Right lobe of liver (tissue), 6 donors: ENCODE results near the gene IFIH1. TPM values are rescaled to one million over a fixed set of nuclear protein-coding genes. Genes with fewer than 3 reads are reported as not detected.

Source experiments
- ATAC-seq, 4 donors: fragments of 200-7000 bp; cut with Tn5 transposase; one replicate each; pipeline ENCODE4 v1.9.1; 2020; ENCODE audit warnings: mild to moderate bottlenecking in 4 of 4, moderate library complexity in 4 of 4
- DNase-seq, 3 donors: peaks; one replicate each; pipeline ENCODE4 v3.0.0-alpha.2; 2020
- H3K27ac ChIP-seq, 3 donors: fragments of 200-600 bp; one replicate each; pipeline ENCODE4 v1.8.0; 2022
- H3K27me3 ChIP-seq, 2 donors: fragments of 200-600 bp; one replicate each; pipeline ENCODE4 v1.8.0; 2022
- H3K36me3 ChIP-seq, 4 donors: fragments of 200-600 bp; sonication (generic) in 1 of 4; one replicate each; pipeline versions ENCODE4 v1.5.1 to v1.8.0; 2017 to 2022; ENCODE audit warnings: control low read depth in 1 of 4
- H3K4me1 ChIP-seq, 4 donors: fragments of 200-600 bp; sonication (generic) in 1 of 4; one replicate each; pipeline versions ENCODE4 v1.5.1 to v1.8.0; 2017 to 2022; ENCODE audit warnings: control low read depth in 1 of 4
- H3K4me3 ChIP-seq, 3 donors: fragments of 200-600 bp; one replicate each; pipeline ENCODE4 v1.8.0; 2022
- H3K9me3 ChIP-seq, 4 donors: fragments of 200-600 bp; sonication (generic) in 1 of 4; one replicate each; pipeline versions ENCODE4 v1.5.1 to v1.8.0; 2017 to 2022; ENCODE audit warnings: control low read depth in 1 of 4
- POLR2A ChIP-seq: fragments of 450-650 bp; IDR thresholded peaks from one replicate; pipeline ENCODE4 v1.6.1; 2017; ENCODE audit warnings: antibody characterized with exemption, mild to moderate bottlenecking
- WGBS: methylation state at CpG from one replicate; pipeline ENCODE4 v1.1.6; 2018; ENCODE audit warnings: low coverage, low lambda C conversion rate; ENCODE audit not compliant: insufficient coverage; ENCODE audit errors: missing lambda C conversion rate; 5-methylcytosine and 5-hydroxymethylcytosine counted together
- intact Hi-C, 2 donors: fragments of 100-400 bp; cut with DNase I; formaldehyde crosslinking; loops; one replicate each; pipeline versions ENCODE4 v1.11.2 to v1.14.1; 2022
- total RNA-seq, 6 experiments: library from RNA; depleted of rRNA in 2 of 6; stranded (reverse); fragments of >200 nt in 2 of 6; fragmentation: NEBNext Ultra II Directional in 3 of 6; extraction: Animal tissue kit (Norgen Biotek cat#: 25700) in 3 of 6; gene quantifications; one replicate each; pipeline versions ENCODE4 v1.1.0 to v1.2.4, GENCODE V29; 2016 to 2023
- TF ChIP-seq, protein P1 (sequence below), 4 donors: fragments of 200-600 bp in 3 of 4; fragments of 450-650 bp in 1 of 4; IDR thresholded peaks; one replicate each; pipeline versions ENCODE4 v1.5.1 to v1.8.0; 2016 to 2022; ENCODE audit warnings: antibody characterized with exemption in 4 of 4, mild to moderate bottlenecking in 2 of 4
- donor health status: DM: no; HTN: yes; CAD: no.
- donor health status: DM: no; HTN: no; CAD: no.
- donor health status: DM: no; HTN: no; CAD: no.
- donor health status: DM: no; HTN: yes; CAD: no.
- donor health status: DM: no; HTN: yes; CAD: no.

The IFIH1 gene
- total RNA-seq, 6 experiments from 2014 or later = 8.8 to 15.6 (median 11.9) TPM

DNA sequence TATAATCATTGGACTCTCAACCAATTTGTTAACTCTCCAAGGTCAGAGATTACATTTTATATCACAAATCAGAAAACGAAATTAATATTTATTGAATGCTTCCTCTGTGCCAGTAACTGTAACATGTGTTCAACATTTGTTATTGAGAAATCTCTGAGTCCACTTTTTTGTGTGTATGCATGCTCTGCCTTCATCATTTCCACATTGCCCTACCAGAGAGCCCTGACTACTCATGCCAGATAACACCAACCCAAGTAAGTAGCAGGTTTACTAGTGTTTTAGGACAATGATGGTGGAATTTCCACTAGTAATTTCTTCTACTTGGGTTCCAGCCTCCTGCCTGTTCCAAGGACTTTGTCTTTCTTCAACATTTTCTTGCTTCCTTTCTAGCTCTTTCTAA is 61.1 kb downstream of the IFIH1 start:
- DNase-seq (no peak), ATAC-seq (no peak)
- H3K4me1 ChIP-seq = no peaks in the 10 kb centered on the region
- WGBS = 13% methylated on average over 1 of the region's 1 CpG
- H3K36me3 ChIP-seq = no peaks in the 10 kb centered on the region
- no peak overlapping the region for H3K27ac ChIP-seq
- no peak for TF ChIP-seq POLR2A
- TF ChIP-seq, protein P1, sequence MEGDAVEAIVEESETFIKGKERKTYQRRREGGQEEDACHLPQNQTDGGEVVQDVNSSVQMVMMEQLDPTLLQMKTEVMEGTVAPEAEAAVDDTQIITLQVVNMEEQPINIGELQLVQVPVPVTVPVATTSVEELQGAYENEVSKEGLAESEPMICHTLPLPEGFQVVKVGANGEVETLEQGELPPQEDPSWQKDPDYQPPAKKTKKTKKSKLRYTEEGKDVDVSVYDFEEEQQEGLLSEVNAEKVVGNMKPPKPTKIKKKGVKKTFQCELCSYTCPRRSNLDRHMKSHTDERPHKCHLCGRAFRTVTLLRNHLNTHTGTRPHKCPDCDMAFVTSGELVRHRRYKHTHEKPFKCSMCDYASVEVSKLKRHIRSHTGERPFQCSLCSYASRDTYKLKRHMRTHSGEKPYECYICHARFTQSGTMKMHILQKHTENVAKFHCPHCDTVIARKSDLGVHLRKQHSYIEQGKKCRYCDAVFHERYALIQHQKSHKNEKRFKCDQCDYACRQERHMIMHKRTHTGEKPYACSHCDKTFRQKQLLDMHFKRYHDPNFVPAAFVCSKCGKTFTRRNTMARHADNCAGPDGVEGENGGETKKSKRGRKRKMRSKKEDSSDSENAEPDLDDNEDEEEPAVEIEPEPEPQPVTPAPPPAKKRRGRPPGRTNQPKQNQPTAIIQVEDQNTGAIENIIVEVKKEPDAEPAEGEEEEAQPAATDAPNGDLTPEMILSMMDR (IDR thresholded peaks at IDR 0.05) = no peak
- no peaks in the 10 kb centered on the region for H3K27me3 ChIP-seq
- no peaks in the 10 kb centered on the region for H3K9me3 ChIP-seq
- intact Hi-C loops = no loop called here
- no peak overlapping the region for H3K4me3 ChIP-seq

DNA sequence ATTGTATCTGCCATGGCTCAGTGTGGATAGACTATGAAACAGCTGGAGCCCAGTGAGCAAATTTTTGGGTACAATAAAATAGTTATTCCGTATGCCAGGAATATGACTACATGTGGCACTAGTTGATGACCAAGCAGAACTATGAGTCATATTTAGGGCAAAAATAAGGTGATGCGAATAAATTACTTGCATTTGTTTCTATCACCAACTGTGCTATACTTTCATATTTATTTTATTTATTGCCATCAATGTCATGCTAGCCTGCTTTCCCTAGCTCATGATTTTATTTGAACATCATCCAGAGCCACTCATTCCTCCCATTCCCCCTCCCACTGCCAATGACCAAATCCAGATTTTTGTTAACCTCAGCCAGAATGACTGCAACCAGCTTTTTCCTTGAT is 61.9 kb downstream of the IFIH1 start:
- intact Hi-C loops = no loop called here
- no peaks in the 10 kb centered on the region for H3K27me3 ChIP-seq
- no peaks in the 10 kb centered on the region for H3K4me1 ChIP-seq
- no peak for ATAC-seq
- H3K27ac ChIP-seq = no peak overlapping the region
- WGBS = 71% methylated on average over 2 of the region's 2 CpGs
- DNase-seq = no peak
- no peak for TF ChIP-seq POLR2A
- TF ChIP-seq, protein P1 (IDR thresholded peaks at IDR 0.05) = no peak
- H3K9me3 ChIP-seq = no peaks in the 10 kb centered on the region
- no peaks in the 10 kb centered on the region for H3K36me3 ChIP-seq
- H3K4me3 ChIP-seq = no peak overlapping the region

DNA sequence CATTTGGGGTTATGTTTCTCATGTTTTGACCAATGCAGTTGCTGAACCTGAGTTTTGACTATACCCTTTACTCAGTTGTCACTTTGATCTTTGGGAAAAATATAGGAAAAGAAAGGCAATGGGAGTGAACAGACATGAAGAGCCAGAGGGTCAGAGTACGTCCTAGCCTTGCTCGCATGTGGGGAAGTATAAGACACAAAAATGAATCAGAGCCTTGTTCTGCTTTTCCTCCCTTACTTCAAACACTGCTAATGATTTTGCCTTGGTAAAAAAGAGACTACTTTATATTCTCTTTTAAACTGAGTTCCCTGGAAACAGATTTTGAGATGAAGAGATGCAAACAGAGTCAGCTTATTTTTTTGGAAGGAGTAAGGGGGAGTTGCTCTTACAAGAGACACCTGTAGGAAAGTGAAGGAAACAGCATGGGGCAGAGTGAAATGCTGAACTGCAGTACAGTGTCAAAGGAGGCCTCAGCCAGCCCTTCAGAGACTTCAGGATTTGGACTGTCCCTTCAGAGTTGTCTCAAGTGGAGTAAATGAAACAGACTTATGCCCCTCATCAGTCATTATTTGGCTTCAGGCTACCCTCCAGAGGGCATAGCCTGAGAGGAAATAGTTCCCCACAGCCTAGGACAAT is 64.1 kb downstream of the IFIH1 start:
- no peaks in the 10 kb centered on the region for H3K27me3 ChIP-seq
- H3K9me3 ChIP-seq = no peaks in the 10 kb centered on the region
- TF ChIP-seq, protein P1 (IDR thresholded peaks at IDR 0.05) = no peak
- TF ChIP-seq POLR2A = no peak
- 76% methylated on average over 2 of the region's 2 CpGs for WGBS
- intact Hi-C loops = no loop called here
- H3K4me1 ChIP-seq = no peaks in the 10 kb centered on the region
- no peak for ATAC-seq
- H3K27ac ChIP-seq = no peak overlapping the region
- no peaks in the 10 kb centered on the region for H3K36me3 ChIP-seq
- DNase-seq = no peak
- no peak overlapping the region for H3K4me3 ChIP-seq

DNA sequence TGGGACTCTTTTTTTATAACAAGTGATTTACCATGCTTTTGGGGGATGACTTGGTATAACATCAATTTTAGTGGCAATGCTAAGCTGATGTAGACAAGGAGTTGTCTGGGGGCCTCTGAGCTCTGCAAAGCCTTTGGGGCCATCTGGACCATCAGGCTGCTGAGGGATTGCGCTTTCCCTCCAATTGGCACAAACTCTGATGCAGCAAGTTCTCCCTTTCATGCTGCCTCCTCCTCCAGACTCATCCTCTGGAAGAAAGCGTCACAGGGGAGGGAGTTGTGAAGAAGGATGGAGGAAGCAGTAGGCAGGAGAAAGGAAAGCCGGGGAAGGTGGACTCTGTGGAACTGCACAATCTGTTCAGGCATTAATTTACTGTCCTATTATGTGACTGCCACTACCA is 65.0 kb downstream of the IFIH1 start:
- Histone ChIP-seq H3K36me3 (no peaks in the 10 kb centered on the region), H3K4me3 (no peak overlapping the region), H3K9me3 (no peaks in the 10 kb centered on the region), H3K4me1 (no peaks in the 10 kb centered on the region), H3K27me3 (no peaks in the 10 kb centered on the region), H3K27ac (no peak overlapping the region)
- no peak for ATAC-seq
- no peak for TF ChIP-seq POLR2A
- TF ChIP-seq, protein P1 (IDR thresholded peaks at IDR 0.05) = no peak
- intact Hi-C loops = no loop called here
- no peak for DNase-seq
- 75% methylated on average over 3 of the region's 3 CpGs for WGBS

DNA sequence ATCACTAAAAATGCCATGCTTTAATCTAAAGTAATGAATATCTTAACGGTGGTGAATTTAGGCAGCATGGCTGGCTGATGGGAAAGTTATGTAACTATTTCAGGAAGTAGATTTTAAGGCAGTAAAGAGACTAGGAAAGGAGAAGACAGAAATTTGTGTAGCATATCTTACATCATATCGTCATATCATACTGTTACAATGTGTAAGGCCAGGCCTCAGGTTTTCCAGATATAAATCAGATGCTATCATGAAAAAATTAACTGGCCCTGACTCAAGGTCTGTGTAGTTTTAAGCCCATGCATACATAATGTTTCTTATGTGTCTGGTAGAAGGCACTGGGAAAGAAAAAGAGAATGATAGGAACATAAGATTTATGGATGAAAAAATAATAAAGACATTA is 66.3 kb downstream of the IFIH1 start:
- ATAC-seq = no peak
- Histone ChIP-seq H3K27me3 (no peaks in the 10 kb centered on the region), H3K9me3 (no peaks in the 10 kb centered on the region), H3K27ac (no peak overlapping the region), H3K4me3 (no peak overlapping the region), H3K36me3 (no peaks in the 10 kb centered on the region), H3K4me1 (no peaks in the 10 kb centered on the region)
- 55% methylated on average over 2 of the region's 2 CpGs for WGBS
- TF ChIP-seq, protein P1 (IDR thresholded peaks at IDR 0.05) = no peak
- no peak for TF ChIP-seq POLR2A
- intact Hi-C loops = no loop called here
- DNase-seq = no peak
